NCI-H345 (cell line): ENCODE data around the gene CCDC9.

Experiments used
- DNase-seq: peaks from one replicate; lab custom pipeline; 2025; lab: John Stamatoyannopoulos, UW

Gene CCDC9

GRCh38 chr19:47255879-47256692 lies at the start of gene CCDC9:
Gene CCDC9, plus strand, starts transcription at chr19:47256525. Its CDS starts 1,876 bp downstream, at chr19:47258401.
- peak; percentile 96 for DNase-seq

GRCh38 chr19:47209319-47210179 lies 46.8 kb upstream of the CCDC9 start:
- no peak for DNase-seq

- DNase-seq, result no peak
Observed at GRCh38 chr19:47210180-47210490, 46.2 kb upstream of the CCDC9 start.

- peak; percentile 39 for DNase-seq
Observed at GRCh38 chr19:47210689-47211316, 45.5 kb upstream of the CCDC9 start.

GRCh38 chr19:47215581-47215980 lies 40.7 kb upstream of the CCDC9 start:
- no peak for DNase-seq

GRCh38 chr19:47221080-47221841 lies 35.1 kb upstream of the CCDC9 start:
- DNase-seq, result no peak

GRCh38 chr19:47221890-47222289 lies 34.4 kb upstream of the CCDC9 start:
- no peak for DNase-seq

GRCh38 chr19:47225746-47226425 lies 30.4 kb upstream of the CCDC9 start:
- DNase-seq, result peak; percentile 84

GRCh38 chr19:47226426-47227351 lies 29.6 kb upstream of the CCDC9 start:
- DNase-seq, result peak; percentile 25

GRCh38 chr19:47227352-47228167 lies 28.8 kb upstream of the CCDC9 start:
- DNase-seq, result peak; percentile 27

GRCh38 chr19:47228168-47228936 lies 28.0 kb upstream of the CCDC9 start:
- peak; percentile 18 for DNase-seq

GRCh38 chr19:47228937-47229675 lies 27.2 kb upstream of the CCDC9 start:
- no peak for DNase-seq

GRCh38 chr19:47229676-47230053 lies 26.7 kb upstream of the CCDC9 start:
- no peak for DNase-seq

- no peak for DNase-seq
Observed at GRCh38 chr19:47230054-47230920, 26.0 kb upstream of the CCDC9 start.

GRCh38 chr19:47230921-47231214 lies 25.5 kb upstream of the CCDC9 start, which contains the start of gene BBC3:
Gene BBC3, minus strand, starts transcription at chr19:47231199. Its CDS starts 2,768 bp downstream, at chr19:47228431.
- DNase-seq, result no peak

GRCh38 chr19:47231215-47232054 lies 24.9 kb upstream of the CCDC9 start:
- peak; percentile 64 for DNase-seq
